HepG2 (cell line): ENCODE data around the gene CDT1. TPM values are rescaled to one million over a fixed set of nuclear protein-coding genes. Genes with fewer than 3 reads are reported as not detected.

Source experiments
- ATAC-seq: fragments of 200-7000 bp; cut with Tn5 transposase; 3 replicates; pipeline ENCODE4 v1.9.1; 2020; ENCODE audit warnings: mild to moderate bottlenecking, moderate library complexity
- BruUV-seq: library from RNA; stranded (reverse); fragments of 400-500 nt; replicated peaks from 2 replicates; lab custom pipeline; 2021; lab: Mats Ljungman, UMichigan
- CTCF ChIA-PET: fragments of 300-600 bp; formaldehyde crosslinking; extraction: SDS; loops from one replicate; lab custom pipeline; 2021; ENCODE audit warnings: low total read pairs, inconsistent platforms, low intra/inter-chr PET ratio; lab: Yijun Ruan, JAX
- POLR2A ChIA-PET: fragments of 350-600 bp; sonication (Branson Sonifier 250); formaldehyde crosslinking; loops from one replicate; lab custom pipeline; 2020; ENCODE audit warnings: antibody characterized with exemption, inconsistent platforms; lab: Yijun Ruan, JAX
- DNase-seq: peaks from one replicate; pipeline ENCODE4 v3.0.0-alpha.2; 2015; ENCODE audit warnings: low spot score
- FAIRE-seq: peaks from 3 replicates; lab custom pipeline; 2011; peaks lifted over from hg19 to GRCh38; lab: Jason Lieb, UNC
- H2AFZ ChIP-seq: one replicate; pipeline ENCODE4 v1.6.1; 2011; ENCODE audit warnings: low read length, inconsistent platforms
- H3K27ac ChIP-seq: fragments of 300-600 bp; 3 replicates; pipeline ENCODE4 v1.8.0; 2011; ENCODE audit warnings: mixed run types, mild to moderate bottlenecking, mixed read lengths, low read length, inconsistent platforms; ENCODE audit not compliant: insufficient read depth; ENCODE audit errors: extremely low read length
- H3K27me3 ChIP-seq, 2 experiments: fragments of 200-600 bp in 1 of 2; 2 replicates in 1 of 2; 3 replicates in 1 of 2; pipeline versions ENCODE4 v1.6.0 to v1.8.0; 2011; ENCODE audit warnings: low read length in 2 of 2, mild to moderate bottlenecking in 2 of 2, moderate library complexity in 2 of 2, inconsistent platforms in 1 of 2; ENCODE audit not compliant: insufficient read depth in 2 of 2, control insufficient read depth in 1 of 2
- H3K36me3 ChIP-seq, 2 experiments: fragments of 200-600 bp in 1 of 2; replicated peaks in 1 of 2; 2 replicates in 1 of 2; 3 replicates in 1 of 2; pipeline versions ENCODE4 v1.5.1 to v1.8.0; 2011; ENCODE audit warnings: low read length in 2 of 2, inconsistent platforms in 1 of 2; ENCODE audit not compliant: insufficient read depth in 2 of 2, control insufficient read depth in 1 of 2
- H3K4me1 ChIP-seq: 2 replicates; pipeline ENCODE4 v1.5.1; 2012; ENCODE audit warnings: low read length, inconsistent platforms; ENCODE audit not compliant: insufficient read depth
- H3K4me2 ChIP-seq: 2 replicates; pipeline ENCODE4 v1.6.0; 2011; ENCODE audit warnings: low read depth, low read length, inconsistent platforms
- H3K4me3 ChIP-seq, 3 experiments: fragments of 200-600 bp in 1 of 3; sonication (generic), shearing (Covaris generic) in 1 of 3; replicated peaks in 1 of 3; 2 replicates each; pipeline ENCODE4 v1.5.1; 2011 to 2016; ENCODE audit warnings: low read length in 3 of 3, inconsistent platforms in 2 of 3, low read depth in 2 of 3, mild to moderate bottlenecking in 2 of 3, control low read depth in 1 of 3, mixed read lengths in 1 of 3; ENCODE audit not compliant: insufficient read depth in 1 of 3
- H3K79me2 ChIP-seq: one replicate; pipeline ENCODE4 v1.6.1; 2011; ENCODE audit warnings: low read length, inconsistent platforms; ENCODE audit not compliant: insufficient read depth
- H3K9ac ChIP-seq: 2 replicates; pipeline ENCODE4 v1.6.0; 2011; ENCODE audit warnings: mild to moderate bottlenecking, low read depth, low read length, inconsistent platforms; ENCODE audit not compliant: insufficient read depth
- H3K9me3 ChIP-seq: 2 replicates; pipeline ENCODE4 v1.5.1; 2012; ENCODE audit warnings: mild to moderate bottlenecking, low read length
- H4K20me1 ChIP-seq: 2 replicates; pipeline ENCODE4 v1.6.0; 2011; ENCODE audit warnings: inconsistent platforms, mild to moderate bottlenecking, low read length, moderate library complexity; ENCODE audit not compliant: insufficient read depth
- AFF4 ChIP-seq: sonication (generic); formaldehyde crosslinking; IDR thresholded peaks from 2 replicates; pipeline ENCODE4 v1.4.0; 2020; ENCODE audit warnings: missing genetic modification reagents
- MNT ChIP-seq: fragments of 450-650 bp; IDR thresholded peaks from 2 replicates; pipeline ENCODE4 v1.6.1; 2016
- NR2C2 ChIP-seq: sonication (generic); formaldehyde crosslinking; IDR thresholded peaks from 2 replicates; pipeline ENCODE4 v1.4.0; 2020; ENCODE audit warnings: missing genetic modification reagents, mild to moderate bottlenecking, moderate library complexity, borderline replicate concordance
- PPARG ChIP-seq: conservative IDR thresholded peaks from 2 replicates; pipeline ENCODE4 v1.6.1; 2016; ENCODE audit warnings: missing biosample characterization, missing genetic modification reagents
- REST ChIP-seq, 2 experiments: IDR thresholded peaks; 2 replicates each; pipeline ENCODE4 v1.6.1; 2011 to 2012; ENCODE audit warnings: low read length in 2 of 2, borderline replicate concordance in 1 of 2, low read depth in 1 of 2, mild to moderate bottlenecking in 1 of 2, moderate library complexity in 1 of 2
- REXO4 ChIP-seq: sonication (generic); formaldehyde crosslinking; IDR thresholded peaks from 2 replicates; pipeline ENCODE4 v1.8.0; 2022; ENCODE audit warnings: missing genetic modification reagents, mild to moderate bottlenecking, borderline replicate concordance
- ZNF24 ChIP-seq: fragments of 450-650 bp; IDR thresholded peaks from 2 replicates; pipeline ENCODE4 v1.6.1; 2017; ENCODE audit warnings: antibody characterized with exemption, mild to moderate bottlenecking
- ZNF333 ChIP-seq: sonication (generic); formaldehyde crosslinking; IDR thresholded peaks from 2 replicates; pipeline ENCODE4 v1.4.0; 2020; ENCODE audit warnings: mild to moderate bottlenecking, missing genetic modification reagents, borderline replicate concordance
- ZNF530 ChIP-seq: sonication (generic); formaldehyde crosslinking; IDR thresholded peaks from 2 replicates; pipeline ENCODE4 v1.5.0; 2020; ENCODE audit warnings: low read depth, mild to moderate bottlenecking, missing genetic modification reagents
- ZNF678 ChIP-seq: sonication (generic); formaldehyde crosslinking; IDR thresholded peaks from 2 replicates; pipeline ENCODE4 v1.4.0; 2020; ENCODE audit warnings: mild to moderate bottlenecking, missing genetic modification reagents
- WGBS: methylation state at CpG from one replicate; pipeline ENCODE4 v1.1.6; 2017; ENCODE audit warnings: low lambda C conversion rate; 5-methylcytosine and 5-hydroxymethylcytosine counted together
- in situ Hi-C: cut with HindIII; loops from 2 replicates; pipeline ENCODE4 v1.10.0; 2017; ENCODE audit warnings: low pct_unique_long_range_greater_than_20kb; ENCODE audit not compliant: extremely low pct_ligation_motif_present
- intact Hi-C: fragments of 100-400 bp; cut with micrococcal nuclease; formaldehyde crosslinking; loops from one replicate; pipeline ENCODE4 v1.10.0; 2022; ENCODE audit not compliant: unreplicated experiment
- polyA plus RNA-seq, 8 experiments: library from polyadenylated mRNA; depleted of rRNA in 3 of 8; stranded (reverse) in 7 of 8; unstranded in 1 of 8; fragments of >200 nt; fragmentation: Illumina TruSeq in 4 of 8; extraction: Trizol in 4 of 8; gene quantifications; 2 replicates each; pipeline versions ENCODE4 v1.2.1 to v1.2.3, GENCODE V29; 2011 to 2016; ENCODE audit warnings: low read depth in 4 of 8, missing spikeins in 1 of 8, mixed read lengths in 1 of 8; ENCODE audit not compliant: insufficient read depth in 1 of 8
- total RNA-seq, 5 experiments: library from RNA; depleted of rRNA; stranded (reverse); fragments of >200 nt; fragmentation: Illumina TruSeq; extraction: Trizol; gene quantifications; 2 replicates each; pipeline ENCODE4 v1.2.3, GENCODE V29; 2016; ENCODE audit warnings: low read depth in 1 of 5

CDT1 gene
- total and polyA plus RNA-seq, 2 of the 13 experiments (the other 11 are each of a cell fraction or from before 2014, with no cell fraction given), result 23.1 to 23.8 TPM

GRCh38 chr16:88824256-88825077 lies 20.9 kb downstream of the CDT1 start (continued):
- TF ChIP-seq NR2C2 (CRISPR knock-in tag) (no peak), ZNF333 (CRISPR knock-in tag) (no peak)

DNA sequence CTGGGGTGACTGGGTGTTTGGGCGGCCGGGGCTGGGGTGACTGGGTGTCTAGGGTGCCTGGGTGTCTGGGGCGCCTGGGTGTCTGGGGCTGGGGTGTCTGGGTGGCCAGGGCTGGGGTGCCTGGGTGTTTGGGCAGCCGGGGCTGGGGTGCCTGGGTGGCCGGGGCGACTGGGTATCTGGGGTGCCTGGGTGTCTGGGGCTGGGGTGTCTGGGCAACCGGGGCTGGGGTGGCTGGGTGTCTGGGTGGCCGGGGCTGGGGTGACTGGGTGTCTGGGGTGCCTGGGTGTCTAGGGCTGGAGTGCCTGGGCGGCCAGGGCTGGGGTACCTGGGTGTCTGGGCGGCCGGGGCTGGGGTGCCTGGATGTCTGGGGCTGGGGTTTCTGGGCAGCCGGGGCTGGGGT lies 21.6 kb downstream of the CDT1 start:
- CTCF ChIA-PET, result no interaction called here
- Histone ChIP-seq H3K79me2 (no peaks in the 10 kb centered on the region), H3K27me3 (no peaks in the 10 kb centered on the region), H3K4me2 (no peak overlapping the region), H3K36me3 (no peaks in the 10 kb centered on the region), H3K9me3 (no peaks in the 10 kb centered on the region), H4K20me1 (no peaks in the 10 kb centered on the region), H2AFZ (no peak overlapping the region), H3K9ac (no peak overlapping the region), H3K27ac (no peak overlapping the region), H3K4me3 (no peak overlapping the region), H3K4me1 (peaks cover 7% of the 10 kb centered on the region; the same call in 1 of the 2 replicates)
- POLR2A ChIA-PET, result no interaction called here
- intact Hi-C loops, result no loop called here
- ATAC-seq (no peak), FAIRE-seq (no peak), DNase-seq (no peak)
- 92% methylated on average over 2 of the region's 12 CpGs for WGBS
- TF ChIP-seq REST (IDR thresholded peaks at IDR 0.05; ENCODE audit: borderline replicate concordance in 1 of 2, low read depth in 1 of 2, low read length in 2 of 2) (no peak), REXO4 (CRISPR knock-in tag) (no peak), ZNF24 (no peak), MNT (no peak), PPARG (CRISPR knock-in tag) (no peak), ZNF530 (no peak), ZNF678 (CRISPR knock-in tag) (no peak), AFF4 (no peak)
- BruUV-seq, result no TSS peak
- in situ Hi-C loops, result no loop called here
